T-helper 1 cell treated with Interleukin-12 subunit alpha and Interleukin-12 subunit beta and Interleukin-4 antibody, amounts not matched to agents 30 μg/mL and 1 μg/mL, for 36 hours (primary cell): ENCODE data around the gene CFAP299.

ENCODE experiments used
- H3K27ac Mint-ChIP-seq: one replicate; pipeline ENCODE4 v1.8.0; 2021; ENCODE audit warnings: mild to moderate bottlenecking, mixed read lengths
- H3K27me3 Mint-ChIP-seq: one replicate; pipeline ENCODE4 v1.8.0; 2021; ENCODE audit warnings: low read depth, mixed read lengths
- H3K36me3 Mint-ChIP-seq: one replicate; pipeline ENCODE4 v1.8.0; 2021; ENCODE audit warnings: low read depth, mixed read lengths
- H3K4me1 Mint-ChIP-seq: one replicate; pipeline ENCODE4 v1.8.0; 2021; ENCODE audit warnings: low read depth, mixed read lengths
- H3K4me3 Mint-ChIP-seq: one replicate; pipeline ENCODE4 v1.8.0; 2021; ENCODE audit warnings: mild to moderate bottlenecking, moderate library complexity, mixed read lengths
- H3K9me3 Mint-ChIP-seq: one replicate; pipeline ENCODE4 v1.8.0; 2021; ENCODE audit warnings: mixed read lengths

Gene CFAP299

DNA sequence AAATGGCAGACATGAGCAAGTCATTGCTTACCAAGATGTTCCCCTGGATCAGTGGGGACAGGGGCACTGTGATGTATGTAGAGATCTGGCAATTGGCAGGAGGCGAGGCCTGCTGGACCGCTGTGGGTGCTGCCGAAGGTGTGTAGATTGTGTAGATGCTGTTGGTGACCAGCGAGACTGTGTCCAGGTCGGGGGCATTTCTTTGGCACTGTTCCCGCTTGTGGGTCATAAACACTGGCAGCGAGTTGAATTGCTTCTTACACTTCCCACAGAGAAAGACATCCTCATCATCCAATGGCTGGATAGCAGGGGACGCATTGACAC lies 52.7 kb downstream of the CFAP299 start:
- H3K9me3 Mint-ChIP-seq, result no peaks in the 10 kb centered on the region
- no peaks in the 10 kb centered on the region for H3K36me3 Mint-ChIP-seq
- H3K27ac Mint-ChIP-seq, result no peak overlapping the region

DNA sequence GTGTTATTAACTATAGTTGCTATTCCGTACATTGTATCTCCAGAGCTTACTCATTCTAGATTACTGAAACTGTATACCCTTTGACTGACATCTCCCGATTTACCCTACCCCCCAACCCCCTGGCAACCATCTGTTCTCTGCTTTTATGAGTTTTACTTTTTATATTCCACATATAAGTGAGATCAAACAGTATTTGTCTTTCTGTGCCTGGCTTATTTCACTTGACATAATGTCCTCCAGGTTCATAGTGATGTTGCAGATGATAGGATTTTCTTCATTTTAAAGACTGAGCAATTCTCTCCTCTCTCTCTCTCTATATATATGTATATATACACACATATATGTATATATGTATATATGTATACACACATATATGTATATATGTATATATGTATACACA lies 54.6 kb downstream of the CFAP299 start:
- Mint-ChIP-seq H3K4me1 (peaks cover 2% of the 10 kb centered on the region), H3K27ac (no peak overlapping the region), H3K27me3 (no peaks in the 10 kb centered on the region), H3K4me3 (no peak overlapping the region), H3K36me3 (no peaks in the 10 kb centered on the region), H3K9me3 (peaks cover 8% of the 10 kb centered on the region)

More for the DNA sequence above, 52.7 kb downstream of the CFAP299 start:
- no peaks in the 10 kb centered on the region for H3K4me1 Mint-ChIP-seq
- no peak overlapping the region for H3K4me3 Mint-ChIP-seq
- H3K27me3 Mint-ChIP-seq, result no peaks in the 10 kb centered on the region

DNA sequence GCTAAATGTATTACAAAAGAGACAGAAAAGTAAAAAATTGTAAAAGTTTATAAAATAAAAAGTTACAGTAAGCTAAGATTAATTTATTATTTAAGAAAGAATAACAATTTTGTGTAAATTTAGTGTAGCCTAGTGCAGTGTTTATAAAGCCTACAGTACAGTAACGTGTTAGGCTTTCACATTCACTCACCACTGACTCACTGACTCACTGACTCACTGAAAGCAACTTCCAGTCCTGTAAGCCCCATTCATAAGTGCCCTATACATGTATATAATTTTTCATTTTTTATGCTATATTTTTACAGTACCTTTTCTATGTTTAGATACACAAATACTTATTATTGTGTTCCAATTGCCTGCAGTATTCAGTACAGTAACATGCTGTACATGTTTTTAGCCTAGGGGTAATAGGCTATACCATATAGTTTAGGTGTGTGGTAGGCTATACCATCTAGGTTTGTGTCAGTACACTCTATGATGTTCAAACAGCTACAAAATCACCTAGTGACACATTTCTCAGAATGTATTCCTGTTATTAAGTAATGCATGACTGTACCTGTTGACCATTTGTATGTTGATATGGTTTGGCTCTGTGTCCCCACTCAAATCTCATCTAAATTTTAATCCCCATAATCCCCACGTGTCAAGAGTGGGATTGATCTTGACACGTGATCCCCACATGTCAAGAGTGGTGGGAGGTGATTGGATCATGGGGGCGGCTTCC lies 57.9 kb downstream of the CFAP299 start:
- Mint-ChIP-seq H3K27ac (no peak overlapping the region), H3K27me3 (no peaks in the 10 kb centered on the region), H3K36me3 (no peaks in the 10 kb centered on the region), H3K4me3 (no peak overlapping the region), H3K4me1 (peaks cover 2% of the 10 kb centered on the region), H3K9me3 (peaks cover 10% of the 10 kb centered on the region)

DNA sequence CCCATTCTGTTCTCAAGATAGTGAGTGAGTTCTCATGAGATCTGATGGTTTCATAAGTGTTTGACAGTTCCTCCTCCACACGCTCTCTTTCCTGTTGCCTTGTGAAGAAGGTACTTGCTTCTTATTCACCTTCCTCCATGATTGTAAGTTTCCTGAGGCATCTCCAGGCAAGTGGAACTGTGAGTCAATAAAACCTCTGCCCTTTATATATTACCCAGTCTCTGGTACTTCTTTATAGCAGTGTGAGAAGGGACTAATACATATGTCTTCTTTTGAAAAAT lies 58.4 kb downstream of the CFAP299 start:
- Mint-ChIP-seq H3K36me3 (no peaks in the 10 kb centered on the region), H3K4me3 (no peak overlapping the region), H3K27ac (no peak overlapping the region)

DNA sequence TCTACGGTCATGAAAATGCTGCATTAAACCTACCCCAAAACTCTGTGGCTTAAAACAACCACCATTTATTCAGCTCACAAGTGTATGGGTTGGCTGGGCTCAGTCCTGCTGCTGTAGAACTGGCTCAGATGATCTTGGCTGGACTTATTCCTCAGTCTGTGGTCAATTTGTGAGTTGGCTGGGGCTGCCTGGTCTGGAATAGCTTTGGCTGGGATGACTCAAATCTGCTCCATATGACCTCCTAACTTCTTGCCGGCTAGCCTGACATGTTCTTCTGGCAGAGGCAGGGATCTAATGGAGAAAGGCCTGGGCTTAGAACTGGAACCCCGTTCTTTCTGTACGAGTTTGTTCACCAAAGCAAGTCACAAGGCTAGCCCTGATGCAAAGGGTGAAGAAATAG lies 71.7 kb downstream of the CFAP299 start:
- H3K4me3 Mint-ChIP-seq, result no peak overlapping the region
- no peaks in the 10 kb centered on the region for H3K4me1 Mint-ChIP-seq
- no peak overlapping the region for H3K27ac Mint-ChIP-seq
- no peaks in the 10 kb centered on the region for H3K9me3 Mint-ChIP-seq
- H3K27me3 Mint-ChIP-seq, result peaks cover 7% of the 10 kb centered on the region
- H3K36me3 Mint-ChIP-seq, result no peaks in the 10 kb centered on the region

More for the DNA sequence above, 58.4 kb downstream of the CFAP299 start:
- Mint-ChIP-seq H3K9me3 (peaks cover 15% of the 10 kb centered on the region), H3K27me3 (no peaks in the 10 kb centered on the region), H3K4me1 (peaks cover 2% of the 10 kb centered on the region)

DNA sequence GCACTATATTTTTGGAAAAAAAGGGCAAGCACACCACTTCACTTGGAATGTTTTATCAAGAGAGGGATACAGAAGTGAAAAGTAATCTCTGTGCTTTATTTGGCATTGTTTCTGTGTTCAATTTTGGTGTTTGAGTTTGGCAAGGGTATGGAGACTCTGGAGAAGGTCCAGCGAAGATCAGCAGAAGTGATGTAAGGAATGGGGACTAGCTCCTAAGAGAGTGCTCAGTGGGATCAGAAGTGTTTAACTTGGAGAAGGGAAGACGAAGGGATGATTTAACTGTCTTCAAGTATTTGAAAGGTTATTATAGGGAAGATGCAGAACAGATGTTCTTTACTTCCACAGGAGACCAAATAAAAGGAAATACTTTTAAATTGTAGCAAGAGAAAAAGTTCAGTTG lies 74.3 kb downstream of the CFAP299 start:
- peaks cover 7% of the 10 kb centered on the region for H3K27me3 Mint-ChIP-seq
- H3K9me3 Mint-ChIP-seq, result no peaks in the 10 kb centered on the region
- H3K4me3 Mint-ChIP-seq, result no peak overlapping the region
- H3K27ac Mint-ChIP-seq, result no peak overlapping the region
- no peaks in the 10 kb centered on the region for H3K36me3 Mint-ChIP-seq
- H3K4me1 Mint-ChIP-seq, result no peaks in the 10 kb centered on the region

DNA sequence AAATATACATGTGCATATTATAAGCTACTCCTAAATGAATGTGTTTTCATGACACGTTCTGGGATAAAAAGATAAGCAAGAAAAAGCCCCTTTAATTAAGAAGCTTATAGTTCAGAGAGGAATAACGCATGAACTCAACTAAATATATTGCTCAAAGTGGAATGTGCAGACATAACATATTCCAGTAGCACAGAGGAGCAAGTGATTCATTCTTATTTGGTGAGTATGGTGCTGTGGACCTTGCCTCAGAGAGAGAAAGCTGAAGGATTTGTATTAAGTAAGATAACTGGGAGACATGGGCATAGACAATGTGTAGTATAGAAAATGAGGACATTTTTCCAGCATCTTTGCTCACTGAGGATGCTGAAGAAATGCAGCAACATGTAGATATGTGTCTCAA lies 76.8 kb downstream of the CFAP299 start:
- Mint-ChIP-seq H3K9me3 (no peaks in the 10 kb centered on the region), H3K36me3 (no peaks in the 10 kb centered on the region), H3K4me1 (no peaks in the 10 kb centered on the region), H3K27ac (no peak overlapping the region), H3K27me3 (peaks cover 7% of the 10 kb centered on the region), H3K4me3 (no peak overlapping the region)

DNA sequence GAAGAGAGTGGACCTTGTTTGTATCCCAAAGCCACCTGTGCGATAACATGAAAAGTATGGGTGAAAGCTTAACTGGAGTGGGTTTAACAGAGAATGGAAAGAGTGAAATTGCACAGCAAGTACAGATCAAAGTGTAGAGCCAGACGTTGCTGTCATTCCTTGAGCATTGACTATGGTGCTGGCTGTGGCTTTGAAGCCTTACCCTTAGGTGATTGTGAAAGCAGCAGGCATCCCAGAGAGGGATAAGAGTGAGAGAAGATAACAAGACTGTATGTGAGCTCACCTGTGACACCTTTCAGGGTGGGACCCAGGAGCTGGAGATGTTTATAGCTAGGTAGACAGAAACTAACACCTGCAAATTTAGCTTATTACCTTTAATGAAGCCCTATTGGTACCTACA lies 77.6 kb downstream of the CFAP299 start:
- Mint-ChIP-seq H3K36me3 (no peaks in the 10 kb centered on the region), H3K27ac (no peak overlapping the region), H3K27me3 (peaks cover 7% of the 10 kb centered on the region), H3K4me3 (no peak overlapping the region), H3K4me1 (no peaks in the 10 kb centered on the region), H3K9me3 (no peaks in the 10 kb centered on the region)

DNA sequence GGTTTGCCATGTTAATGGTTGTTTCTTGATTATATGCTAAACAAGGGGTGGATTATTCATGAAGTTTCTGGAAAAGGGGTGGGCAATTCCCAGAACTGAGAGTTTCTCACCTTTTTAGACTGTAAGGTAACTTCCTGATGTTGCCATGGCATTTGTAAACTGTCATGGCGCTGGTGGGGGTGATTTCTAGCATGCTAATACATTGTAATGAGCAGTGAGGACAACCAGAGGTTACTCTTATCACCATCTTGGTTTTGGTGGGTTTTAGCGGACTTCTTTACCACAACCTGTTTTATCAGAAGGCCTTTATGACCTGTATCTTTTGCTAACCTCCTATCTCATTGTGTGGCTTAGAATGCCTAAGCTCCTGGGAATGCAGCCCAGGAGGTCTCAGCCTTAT lies 81.5 kb downstream of the CFAP299 start:
- Mint-ChIP-seq H3K4me3 (no peak overlapping the region), H3K36me3 (no peaks in the 10 kb centered on the region), H3K27ac (no peak overlapping the region), H3K27me3 (no peaks in the 10 kb centered on the region), H3K4me1 (no peaks in the 10 kb centered on the region), H3K9me3 (no peaks in the 10 kb centered on the region)

DNA sequence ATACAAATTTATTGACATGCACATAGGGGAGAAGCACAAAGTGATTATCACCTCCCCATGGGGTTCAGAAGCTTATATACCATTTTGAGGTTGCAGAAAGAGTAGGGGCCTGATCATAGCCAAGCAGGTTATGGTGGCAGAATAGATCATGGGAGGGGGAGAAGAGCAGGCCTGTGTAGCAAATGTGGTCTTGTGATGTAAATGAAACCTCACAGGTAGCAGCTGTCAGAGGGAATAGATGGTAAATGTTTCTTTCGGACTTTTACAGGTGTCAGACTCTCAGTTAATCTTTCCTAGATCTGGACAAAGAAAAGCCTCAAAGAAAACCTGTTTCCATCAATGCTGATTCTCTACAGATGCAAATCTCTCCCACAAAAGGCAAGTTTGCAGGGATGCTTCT lies 84.4 kb downstream of the CFAP299 start:
- Mint-ChIP-seq H3K9me3 (no peaks in the 10 kb centered on the region), H3K27me3 (no peaks in the 10 kb centered on the region), H3K4me1 (peaks cover 3% of the 10 kb centered on the region), H3K27ac (no peak overlapping the region), H3K36me3 (no peaks in the 10 kb centered on the region), H3K4me3 (no peak overlapping the region)

DNA sequence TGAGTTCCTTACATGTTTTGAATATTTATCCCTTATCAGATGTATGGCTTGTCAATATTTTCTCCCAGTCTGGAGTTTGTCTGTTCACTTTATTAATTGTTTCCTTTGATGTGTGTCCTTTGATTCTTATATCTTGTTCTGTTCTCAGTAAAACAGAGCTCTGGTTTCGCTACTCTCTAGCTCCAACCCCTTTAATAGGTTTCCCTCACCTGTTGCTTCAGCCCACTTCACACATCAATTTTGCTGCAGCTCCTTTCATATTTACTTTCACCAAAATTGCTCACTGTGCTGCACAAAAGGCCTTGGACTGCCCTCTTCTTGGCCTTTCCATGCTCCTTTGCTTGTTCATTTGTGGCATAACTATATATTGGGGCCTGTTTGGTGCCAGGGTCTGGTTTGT lies 85.1 kb downstream of the CFAP299 start:
- H3K27me3 Mint-ChIP-seq, result no peaks in the 10 kb centered on the region
- H3K4me3 Mint-ChIP-seq, result no peak overlapping the region
- H3K36me3 Mint-ChIP-seq, result no peaks in the 10 kb centered on the region
- H3K4me1 Mint-ChIP-seq, result peaks cover 3% of the 10 kb centered on the region
- H3K9me3 Mint-ChIP-seq, result no peaks in the 10 kb centered on the region
- H3K27ac Mint-ChIP-seq, result no peak overlapping the region

DNA sequence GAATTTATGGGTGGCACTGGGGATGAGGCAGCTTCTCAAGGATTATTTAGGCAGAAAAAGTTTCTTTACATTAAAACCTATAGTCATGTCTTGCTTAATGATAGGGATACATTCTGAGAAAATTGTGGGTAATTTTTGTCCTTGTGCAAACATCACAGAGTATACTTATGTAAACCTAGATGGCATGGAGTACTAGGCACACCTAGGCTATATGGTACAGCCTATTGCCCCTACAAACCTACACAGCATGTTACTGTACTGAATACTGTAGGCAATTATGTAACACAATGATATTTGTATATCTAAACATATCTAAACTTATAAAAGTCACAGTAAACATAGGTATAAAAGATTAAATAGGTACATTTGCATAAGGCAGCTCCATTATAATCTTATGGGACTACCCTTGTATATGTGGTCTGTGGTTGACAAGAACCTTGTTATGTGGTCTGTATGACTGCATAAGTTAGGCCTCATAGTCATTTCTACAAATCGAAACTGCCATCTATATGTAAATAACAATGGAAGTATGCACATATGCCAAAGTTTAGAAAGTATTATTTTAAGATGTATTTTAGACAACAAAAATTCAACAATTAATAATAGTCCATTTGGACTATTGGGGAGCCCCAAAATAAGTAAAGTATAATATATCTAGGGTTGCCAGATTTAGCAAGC lies 87.3 kb downstream of the CFAP299 start:
- no peaks in the 10 kb centered on the region for H3K9me3 Mint-ChIP-seq
- peaks cover 3% of the 10 kb centered on the region for H3K4me1 Mint-ChIP-seq
- no peaks in the 10 kb centered on the region for H3K36me3 Mint-ChIP-seq
- H3K27ac Mint-ChIP-seq, result no peak overlapping the region
- no peaks in the 10 kb centered on the region for H3K27me3 Mint-ChIP-seq
- no peak overlapping the region for H3K4me3 Mint-ChIP-seq

DNA sequence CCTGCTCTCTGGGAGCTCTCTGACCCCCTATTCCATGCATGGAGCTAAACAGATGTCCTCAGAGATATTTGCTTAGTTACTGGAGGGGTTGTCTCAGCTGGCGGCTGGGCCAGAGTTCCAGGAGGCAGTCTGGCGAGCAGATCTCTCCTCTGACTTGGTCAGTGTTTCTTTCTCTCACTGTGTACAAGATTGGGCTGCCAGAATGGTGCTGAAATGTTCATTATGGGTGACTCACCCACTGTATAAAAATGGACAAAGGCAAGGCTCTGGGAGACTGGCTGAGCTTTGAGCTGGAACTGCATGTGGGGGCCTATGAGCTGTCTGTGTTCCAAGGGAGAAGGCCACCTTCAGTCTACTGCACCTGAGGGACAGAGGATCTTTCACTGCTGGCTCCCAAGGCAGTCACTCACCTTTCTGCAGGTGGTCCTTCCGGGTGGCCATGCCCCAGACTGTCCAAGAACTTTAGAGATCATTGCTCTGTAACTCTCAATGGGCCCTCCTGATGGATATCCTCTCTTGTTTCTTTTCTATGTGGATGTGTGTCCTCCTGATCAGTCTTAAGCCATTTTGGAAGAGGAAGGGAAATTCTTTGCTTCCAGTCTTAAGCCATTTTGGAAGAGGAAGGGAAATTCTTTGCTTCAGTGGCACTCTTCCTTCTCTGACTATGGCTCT lies 88.2 kb downstream of the CFAP299 start:
- H3K4me3 Mint-ChIP-seq, result no peak overlapping the region

DNA sequence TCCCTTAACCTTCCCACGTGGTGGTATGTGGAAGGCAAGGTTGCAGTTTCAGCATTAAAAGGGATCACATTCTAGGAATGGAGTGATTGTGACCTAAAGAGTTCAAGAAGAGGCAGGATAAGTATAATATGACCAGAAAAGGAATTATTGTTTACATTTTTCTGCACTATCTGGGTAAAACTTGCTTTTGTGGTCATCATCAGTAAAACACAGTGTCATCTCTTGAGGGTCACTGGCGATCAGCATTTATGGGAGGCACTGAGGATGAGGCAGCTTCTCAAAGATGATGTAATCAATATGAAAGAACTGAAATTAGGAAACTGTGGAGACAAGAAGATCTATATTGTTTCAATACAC lies 88.7 kb downstream of the CFAP299 start:
- H3K27me3 Mint-ChIP-seq, result no peaks in the 10 kb centered on the region

More for the DNA sequence above, 88.2 kb downstream of the CFAP299 start:
- peaks cover 3% of the 10 kb centered on the region for H3K4me1 Mint-ChIP-seq
- H3K36me3 Mint-ChIP-seq, result no peaks in the 10 kb centered on the region
- H3K27ac Mint-ChIP-seq, result no peak overlapping the region
- no peaks in the 10 kb centered on the region for H3K27me3 Mint-ChIP-seq
- no peaks in the 10 kb centered on the region for H3K9me3 Mint-ChIP-seq

More for the DNA sequence above, 88.7 kb downstream of the CFAP299 start:
- Mint-ChIP-seq H3K36me3 (no peaks in the 10 kb centered on the region), H3K27ac (no peak overlapping the region), H3K4me3 (no peak overlapping the region), H3K4me1 (peaks cover 3% of the 10 kb centered on the region), H3K9me3 (no peaks in the 10 kb centered on the region)
